ENCODE data around the gene NMRK1. TPM values are rescaled to one million over a fixed set of nuclear protein-coding genes. Genes with fewer than 3 reads are reported as not detected.

NMRK1 gene
- polyA plus RNA-seq, 1 donor from 2014 or later: 12.9 TPM

- Histone ChIP-seq H3K9ac (ENCODE audit: low read length) (no peak overlapping the region), H3K27ac (ENCODE audit: low read length) (no peak overlapping the region), H3K4me2 (ENCODE audit: low read length) (no peak overlapping the region)
Measured at GRCh38 chr9:75131700-75132099, 43.7 kb upstream of the NMRK1 start.

DNA sequence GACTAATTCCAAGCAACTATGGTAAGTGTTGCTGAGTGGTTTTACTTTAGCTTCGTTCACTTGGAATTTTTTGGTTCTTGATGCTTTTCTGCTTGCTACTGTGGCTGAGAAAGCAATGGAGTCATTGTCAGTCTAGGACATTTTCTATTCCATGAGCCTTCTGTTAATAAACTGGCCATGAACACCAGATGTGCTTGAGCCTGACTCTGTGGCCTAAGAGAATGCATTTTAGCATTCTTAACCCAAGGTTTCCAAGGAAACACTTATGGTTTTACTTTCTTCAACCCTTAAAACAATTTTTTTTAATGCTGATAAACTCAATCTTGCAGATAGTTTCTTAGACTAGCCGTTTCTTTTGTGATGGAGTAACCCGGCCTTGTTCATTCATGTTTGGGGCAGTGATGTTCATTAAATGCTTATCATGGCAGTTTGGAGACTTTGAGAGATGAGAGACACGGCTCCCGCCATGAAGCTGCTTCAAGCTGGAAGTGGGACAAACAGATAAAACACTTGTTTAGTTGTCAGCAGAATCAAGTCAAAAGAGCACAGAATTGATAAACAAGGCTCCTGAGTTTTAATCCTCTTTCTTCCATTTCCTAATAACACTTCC lies 42.8 kb upstream of the NMRK1 start:
- Histone ChIP-seq H3K9me3 (ENCODE audit: low read length) (no peaks in the 10 kb centered on the region), H3K27ac (ENCODE audit: low read length) (no peak overlapping the region), H3K9ac (ENCODE audit: low read length) (no peak overlapping the region), H3K4me3 (ENCODE audit: low read length) (no peak overlapping the region), H2AFZ (ENCODE audit: low read depth, low read length) (no peak overlapping the region), H3K79me2 (replicated peaks; ENCODE audit: insufficient read depth, low read length) (no peaks in the 10 kb centered on the region), H3F3A (ENCODE audit: insufficient read depth, low read length, poor library complexity, severe bottlenecking) (no peaks in the 10 kb centered on the region), H3K27me3 (ENCODE audit: insufficient read depth, low read depth, low read length) (no peaks in the 10 kb centered on the region), H3K36me3 (ENCODE audit: insufficient read depth, low read length) (no peaks in the 10 kb centered on the region), H3K4me2 (ENCODE audit: low read length) (no peak overlapping the region), H4K20me1 (ENCODE audit: insufficient read depth) (no peaks in the 10 kb centered on the region), H3K9me2 (ENCODE audit: insufficient read depth, low read length) (no peaks in the 10 kb centered on the region)
- TF ChIP-seq EP300 (conservative IDR thresholded peaks at IDR 0.05; ENCODE audit: poor library complexity, severe bottlenecking) (no peak), SMC3 (conservative IDR thresholded peaks at IDR 0.05; ENCODE audit: poor library complexity) (no peak), EZH2 (IDR thresholded peaks at IDR 0.05; ENCODE audit: borderline replicate concordance, insufficient read depth, low read length, poor library complexity, severe bottlenecking) (no peak), TAF1 (IDR thresholded peaks at IDR 0.05; ENCODE audit: low read depth) (no peak), POLR2AphosphoS5 (IDR thresholded peaks at IDR 0.05) (no peak), RAD21 (conservative IDR thresholded peaks at IDR 0.05) (no peak), MXI1 (conservative IDR thresholded peaks at IDR 0.05; ENCODE audit: poor library complexity, severe bottlenecking) (no peak)
- TF ChIP-seq, protein P1, sequence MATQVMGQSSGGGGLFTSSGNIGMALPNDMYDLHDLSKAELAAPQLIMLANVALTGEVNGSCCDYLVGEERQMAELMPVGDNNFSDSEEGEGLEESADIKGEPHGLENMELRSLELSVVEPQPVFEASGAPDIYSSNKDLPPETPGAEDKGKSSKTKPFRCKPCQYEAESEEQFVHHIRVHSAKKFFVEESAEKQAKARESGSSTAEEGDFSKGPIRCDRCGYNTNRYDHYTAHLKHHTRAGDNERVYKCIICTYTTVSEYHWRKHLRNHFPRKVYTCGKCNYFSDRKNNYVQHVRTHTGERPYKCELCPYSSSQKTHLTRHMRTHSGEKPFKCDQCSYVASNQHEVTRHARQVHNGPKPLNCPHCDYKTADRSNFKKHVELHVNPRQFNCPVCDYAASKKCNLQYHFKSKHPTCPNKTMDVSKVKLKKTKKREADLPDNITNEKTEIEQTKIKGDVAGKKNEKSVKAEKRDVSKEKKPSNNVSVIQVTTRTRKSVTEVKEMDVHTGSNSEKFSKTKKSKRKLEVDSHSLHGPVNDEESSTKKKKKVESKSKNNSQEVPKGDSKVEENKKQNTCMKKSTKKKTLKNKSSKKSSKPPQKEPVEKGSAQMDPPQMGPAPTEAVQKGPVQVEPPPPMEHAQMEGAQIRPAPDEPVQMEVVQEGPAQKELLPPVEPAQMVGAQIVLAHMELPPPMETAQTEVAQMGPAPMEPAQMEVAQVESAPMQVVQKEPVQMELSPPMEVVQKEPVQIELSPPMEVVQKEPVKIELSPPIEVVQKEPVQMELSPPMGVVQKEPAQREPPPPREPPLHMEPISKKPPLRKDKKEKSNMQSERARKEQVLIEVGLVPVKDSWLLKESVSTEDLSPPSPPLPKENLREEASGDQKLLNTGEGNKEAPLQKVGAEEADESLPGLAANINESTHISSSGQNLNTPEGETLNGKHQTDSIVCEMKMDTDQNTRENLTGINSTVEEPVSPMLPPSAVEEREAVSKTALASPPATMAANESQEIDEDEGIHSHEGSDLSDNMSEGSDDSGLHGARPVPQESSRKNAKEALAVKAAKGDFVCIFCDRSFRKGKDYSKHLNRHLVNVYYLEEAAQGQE (IDR thresholded peaks at IDR 0.05; ENCODE audit: borderline replicate concordance): no peak
- TF ChIP-seq, protein P2, sequence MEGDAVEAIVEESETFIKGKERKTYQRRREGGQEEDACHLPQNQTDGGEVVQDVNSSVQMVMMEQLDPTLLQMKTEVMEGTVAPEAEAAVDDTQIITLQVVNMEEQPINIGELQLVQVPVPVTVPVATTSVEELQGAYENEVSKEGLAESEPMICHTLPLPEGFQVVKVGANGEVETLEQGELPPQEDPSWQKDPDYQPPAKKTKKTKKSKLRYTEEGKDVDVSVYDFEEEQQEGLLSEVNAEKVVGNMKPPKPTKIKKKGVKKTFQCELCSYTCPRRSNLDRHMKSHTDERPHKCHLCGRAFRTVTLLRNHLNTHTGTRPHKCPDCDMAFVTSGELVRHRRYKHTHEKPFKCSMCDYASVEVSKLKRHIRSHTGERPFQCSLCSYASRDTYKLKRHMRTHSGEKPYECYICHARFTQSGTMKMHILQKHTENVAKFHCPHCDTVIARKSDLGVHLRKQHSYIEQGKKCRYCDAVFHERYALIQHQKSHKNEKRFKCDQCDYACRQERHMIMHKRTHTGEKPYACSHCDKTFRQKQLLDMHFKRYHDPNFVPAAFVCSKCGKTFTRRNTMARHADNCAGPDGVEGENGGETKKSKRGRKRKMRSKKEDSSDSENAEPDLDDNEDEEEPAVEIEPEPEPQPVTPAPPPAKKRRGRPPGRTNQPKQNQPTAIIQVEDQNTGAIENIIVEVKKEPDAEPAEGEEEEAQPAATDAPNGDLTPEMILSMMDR (IDR thresholded peaks at IDR 0.05; ENCODE audit: poor library complexity, severe bottlenecking): no peak

More at GRCh38 chr9:75131700-75132099, 43.7 kb upstream of the NMRK1 start:
- Histone ChIP-seq H3F3A (ENCODE audit: insufficient read depth, low read length, poor library complexity, severe bottlenecking) (no peaks in the 10 kb centered on the region), H3K9me3 (ENCODE audit: low read length) (no peaks in the 10 kb centered on the region), H3K9me2 (ENCODE audit: insufficient read depth, low read length) (no peaks in the 10 kb centered on the region), H2AFZ (ENCODE audit: low read depth, low read length) (no peak overlapping the region), H3K36me3 (ENCODE audit: insufficient read depth, low read length) (no peaks in the 10 kb centered on the region), H3K79me2 (replicated peaks; ENCODE audit: insufficient read depth, low read length) (no peaks in the 10 kb centered on the region), H3K4me3 (ENCODE audit: low read length) (no peak overlapping the region), H3K27me3 (ENCODE audit: insufficient read depth, low read depth, low read length) (no peaks in the 10 kb centered on the region), H4K20me1 (ENCODE audit: insufficient read depth) (no peaks in the 10 kb centered on the region)
- TF ChIP-seq POLR2AphosphoS5 (IDR thresholded peaks at IDR 0.05): no peak
- no peak for TF ChIP-seq SMC3 (conservative IDR thresholded peaks at IDR 0.05; ENCODE audit: poor library complexity)
- TF ChIP-seq, protein P2 (IDR thresholded peaks at IDR 0.05; ENCODE audit: poor library complexity, severe bottlenecking): no peak
- TF ChIP-seq, protein P1 (IDR thresholded peaks at IDR 0.05; ENCODE audit: borderline replicate concordance): no peak
- TF ChIP-seq EP300 (conservative IDR thresholded peaks at IDR 0.05; ENCODE audit: poor library complexity, severe bottlenecking): no peak
- no peak for TF ChIP-seq EZH2 (IDR thresholded peaks at IDR 0.05; ENCODE audit: borderline replicate concordance, insufficient read depth, low read length, poor library complexity, severe bottlenecking)
- TF ChIP-seq MXI1 (conservative IDR thresholded peaks at IDR 0.05; ENCODE audit: poor library complexity, severe bottlenecking): no peak
- no peak for TF ChIP-seq RAD21 (conservative IDR thresholded peaks at IDR 0.05)
- no peak for TF ChIP-seq TAF1 (IDR thresholded peaks at IDR 0.05; ENCODE audit: low read depth)
